Right renal cortex interstitium (tissue), 3 donors: Measurements from ENCODE around the gene KCMF1. TPM values are rescaled to one million over a fixed set of nuclear protein-coding genes. Genes with fewer than 3 reads are reported as not detected.

Source experiments
- DNase-seq, 3 donors: peaks; one replicate each; pipeline ENCODE4 v3.0.0-alpha.2; 2013; ENCODE audit warnings: low read depth in 3 of 3, low spot score in 2 of 3
- polyA plus RNA-seq, 3 donors: library from polyadenylated mRNA; unstranded; fragments of 120-200 nt; gene quantifications; one replicate each; pipeline ENCODE4 v1.2.1, GENCODE V29; 2013; ENCODE audit not compliant: insufficient read length in 3 of 3

The KCMF1 gene
- polyA plus RNA-seq, 3 donors, result 58.9 to 62.8 (median 62.4) TPM

- DNase-seq, result no peak
Measured at GRCh38 chr2:85018049-85018447, 47.1 kb downstream of the KCMF1 start.

DNA sequence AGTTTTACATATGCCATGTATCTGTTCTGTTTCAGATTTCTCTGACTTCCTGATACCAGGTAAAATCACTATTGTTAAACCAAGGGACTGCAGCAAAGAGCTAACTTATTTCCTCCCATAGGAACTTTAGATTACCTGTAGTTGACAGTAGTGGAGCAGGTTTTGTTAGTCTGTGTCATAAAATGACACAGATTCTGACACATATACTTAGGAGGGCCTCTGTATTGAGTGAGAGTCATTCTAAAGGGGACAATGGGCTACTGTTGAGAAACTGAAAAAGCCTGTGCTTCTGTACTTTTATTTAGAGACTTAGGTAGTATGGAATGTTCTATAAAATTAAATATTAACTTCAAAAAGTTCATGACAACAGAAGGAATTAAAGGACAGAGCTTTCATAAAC, 48.2 kb downstream of the KCMF1 start:
- DNase-seq, result no peak

DNA sequence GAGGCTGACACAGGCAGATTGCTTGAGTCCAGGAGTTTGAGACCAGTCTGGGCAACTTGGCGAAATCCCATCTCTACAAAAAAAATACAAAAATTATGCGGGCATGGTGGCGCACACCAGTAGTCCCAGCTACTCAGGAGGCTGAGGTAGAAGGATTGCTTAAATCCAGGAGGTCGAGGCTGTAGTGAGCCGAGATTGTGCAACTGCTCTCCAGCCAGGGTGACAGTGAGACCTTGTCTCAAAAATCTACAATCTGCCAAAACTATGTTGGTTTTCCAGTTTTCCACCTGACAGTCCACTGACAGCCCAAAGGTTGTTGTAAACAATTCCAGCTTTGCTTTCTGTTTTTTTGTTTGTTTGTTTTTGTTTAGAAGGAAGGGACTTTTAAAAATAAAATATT, 51.3 kb downstream of the KCMF1 start:
- no peak for DNase-seq

- DNase-seq, result no peak
Measured at GRCh38 chr2:85024372-85025047, 53.5 kb downstream of the KCMF1 start.

GRCh38 chr2:85032621-85033020, 61.7 kb downstream of the KCMF1 start:
- DNase-seq, result no peak

DNA sequence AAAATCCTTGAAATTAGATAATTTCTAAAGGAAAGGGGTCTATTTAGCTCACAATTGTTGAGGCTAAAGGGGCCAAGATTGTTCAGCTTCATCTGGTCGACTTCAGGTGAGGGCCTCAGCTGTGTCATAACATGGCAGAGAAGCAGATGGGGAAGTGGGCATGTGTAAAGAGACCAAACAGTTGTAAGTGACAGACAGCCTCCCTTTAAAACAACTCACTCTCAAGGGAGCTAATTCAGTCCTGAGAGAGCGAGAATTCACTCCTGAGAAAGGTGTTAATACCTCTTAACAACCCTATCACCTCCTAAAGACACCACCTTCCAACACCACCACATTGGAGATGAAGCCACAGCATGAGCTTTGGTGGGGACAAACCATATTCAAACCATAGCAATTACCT, 62.4 kb downstream of the KCMF1 start:
- DNase-seq, result no peak

DNA sequence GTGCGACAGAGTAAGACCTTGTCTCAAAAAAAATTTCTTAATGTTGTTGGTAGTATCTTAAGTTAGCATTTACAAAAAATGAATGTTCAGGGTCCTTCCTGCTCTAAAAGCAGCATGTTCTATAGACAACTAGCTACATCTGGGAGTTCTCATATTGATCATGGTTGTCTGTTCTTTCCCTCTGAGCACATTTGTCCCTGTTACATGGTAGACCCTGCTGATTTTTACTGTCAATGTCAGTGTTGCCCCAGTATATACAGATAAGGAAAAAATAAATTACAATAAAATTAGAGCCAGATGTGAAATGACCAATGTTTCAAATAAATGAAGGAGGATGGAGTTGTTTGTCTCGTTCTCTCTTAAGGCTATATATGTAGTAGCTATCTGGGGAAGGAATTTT, 63.2 kb downstream of the KCMF1 start:
- DNase-seq, result no peak

DNA sequence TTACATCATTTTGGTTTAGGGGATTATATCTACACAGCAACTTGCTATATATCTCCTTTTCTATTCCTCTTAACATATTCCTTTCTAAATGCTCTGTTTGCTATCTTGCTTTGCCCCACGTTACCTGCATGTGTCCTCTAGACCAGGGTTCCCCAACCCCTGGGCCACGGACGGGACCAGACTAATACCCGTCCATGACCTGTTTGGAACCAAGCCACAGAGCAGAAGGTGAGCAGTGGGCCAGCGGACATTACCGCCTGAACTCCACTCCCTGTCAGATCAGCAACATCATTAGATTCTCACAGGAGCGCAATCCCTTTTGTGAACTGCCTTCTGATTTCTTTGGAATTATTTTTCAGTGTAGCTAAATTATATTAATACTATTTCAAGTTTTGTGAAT, 66.7 kb downstream of the KCMF1 start:
- no peak for DNase-seq

DNA sequence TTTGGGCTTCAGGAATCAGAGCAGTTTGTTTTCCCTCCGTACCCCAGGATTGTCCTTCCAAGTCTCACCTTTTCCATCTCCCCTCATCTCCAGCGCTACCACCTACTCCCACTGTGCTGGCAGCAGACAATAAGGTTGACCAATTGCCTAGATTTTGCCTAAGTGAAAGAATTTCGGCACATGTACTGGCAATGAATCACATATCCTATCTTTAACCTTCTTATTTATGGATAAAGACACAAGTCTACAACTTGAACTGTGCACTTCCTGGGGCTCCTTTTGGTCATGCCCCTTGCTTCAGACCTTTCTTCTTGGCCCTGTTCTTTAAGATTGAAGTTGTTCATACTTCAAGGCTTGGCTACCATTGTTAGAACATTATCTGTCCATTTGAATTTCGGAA, 71.4 kb downstream of the KCMF1 start:
- no peak for DNase-seq

- DNase-seq, result no peak
Measured at GRCh38 chr2:85048534-85048933, 77.6 kb downstream of the KCMF1 start.

GRCh38 chr2:85049236-85049635, 78.3 kb downstream of the KCMF1 start:
- no peak for DNase-seq

GRCh38 chr2:85053802-85054201, 82.8 kb downstream of the KCMF1 start:
- DNase-seq, result no peak

- DNase-seq, result no peak
Measured at GRCh38 chr2:85057226-85057962, 86.4 kb downstream of the KCMF1 start.

- no peak for DNase-seq
Measured at GRCh38 chr2:85061896-85062295, 90.9 kb downstream of the KCMF1 start.

DNA sequence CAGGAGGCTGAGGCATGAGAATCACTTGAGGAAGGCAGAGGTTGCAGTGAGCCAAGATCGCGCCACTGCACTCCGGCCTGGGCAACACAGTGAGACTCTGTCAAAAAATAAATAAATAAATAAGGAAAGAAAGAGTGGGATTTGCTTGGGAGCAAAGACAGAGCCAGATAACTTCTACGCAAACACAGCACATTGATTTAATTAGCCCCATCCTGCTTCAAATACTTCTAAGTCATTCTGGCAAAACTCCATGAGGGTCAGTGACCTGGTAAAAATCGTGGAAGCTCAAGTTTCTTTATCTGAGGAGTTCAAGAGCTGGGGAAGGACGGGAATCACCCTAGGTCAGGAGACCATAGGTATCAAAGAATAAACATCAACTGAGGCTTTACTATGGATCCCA, 91.6 kb downstream of the KCMF1 start:
- DNase-seq, result no peak

- DNase-seq, result no peak
Measured at GRCh38 chr2:85063981-85064599, 93.1 kb downstream of the KCMF1 start.

- DNase-seq, result no peak
Measured at GRCh38 chr2:85064927-85065577, 94.1 kb downstream of the KCMF1 start.

DNA sequence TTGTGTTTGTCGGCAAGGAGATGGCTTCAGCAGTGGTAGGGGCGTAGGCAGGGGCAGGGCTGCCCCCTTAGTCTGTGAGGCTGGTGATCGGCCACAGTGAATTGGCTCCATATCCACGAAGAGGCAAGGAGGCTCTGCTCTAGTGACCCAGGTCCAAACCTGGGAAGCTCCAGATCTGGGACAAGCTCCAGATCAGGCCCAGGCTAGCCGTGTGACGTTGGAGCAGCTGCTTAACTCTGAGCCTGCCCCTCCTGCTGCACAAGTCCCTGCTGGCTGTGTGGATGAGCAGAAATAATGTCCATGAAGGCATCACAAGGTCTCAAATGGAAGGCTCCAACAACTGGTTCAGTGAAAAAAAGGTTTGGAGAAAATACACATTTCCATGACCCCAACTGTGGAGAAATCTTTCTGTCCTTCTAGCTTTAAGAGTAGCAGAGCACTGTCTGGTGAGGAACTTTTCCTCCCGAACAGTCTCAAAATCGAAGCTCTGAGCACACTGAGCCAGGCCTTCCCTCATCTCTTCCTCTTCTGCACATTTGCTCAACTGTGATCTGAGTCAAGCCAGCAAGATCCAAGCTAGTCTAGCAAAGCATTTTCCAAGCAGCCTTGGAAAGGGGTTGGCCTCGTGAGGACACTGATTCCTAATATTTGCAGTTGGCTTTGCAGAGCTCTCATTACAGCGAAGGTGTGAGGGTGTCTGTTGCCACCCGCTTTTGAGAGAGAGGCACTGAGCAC, 95.2 kb downstream of the KCMF1 start:
- no peak for DNase-seq

- peak; percentile 60 to 70 (median 61) for DNase-seq
Measured at GRCh38 chr2:85066874-85067351, 96.0 kb downstream of the KCMF1 start.

GRCh38 chr2:85071096-85071495, 100.1 kb downstream of the KCMF1 start:
- no peak for DNase-seq

GRCh38 chr2:85073033-85073432, 102.1 kb downstream of the KCMF1 start:
- DNase-seq, result no peak
